NCI-H1048 (cell line): ENCODE results near the gene CCL13.

ENCODE experiments used
- DNase-seq: peaks from one replicate; lab custom pipeline; 2025; lab: John Stamatoyannopoulos, UW

CCL13 gene

DNA sequence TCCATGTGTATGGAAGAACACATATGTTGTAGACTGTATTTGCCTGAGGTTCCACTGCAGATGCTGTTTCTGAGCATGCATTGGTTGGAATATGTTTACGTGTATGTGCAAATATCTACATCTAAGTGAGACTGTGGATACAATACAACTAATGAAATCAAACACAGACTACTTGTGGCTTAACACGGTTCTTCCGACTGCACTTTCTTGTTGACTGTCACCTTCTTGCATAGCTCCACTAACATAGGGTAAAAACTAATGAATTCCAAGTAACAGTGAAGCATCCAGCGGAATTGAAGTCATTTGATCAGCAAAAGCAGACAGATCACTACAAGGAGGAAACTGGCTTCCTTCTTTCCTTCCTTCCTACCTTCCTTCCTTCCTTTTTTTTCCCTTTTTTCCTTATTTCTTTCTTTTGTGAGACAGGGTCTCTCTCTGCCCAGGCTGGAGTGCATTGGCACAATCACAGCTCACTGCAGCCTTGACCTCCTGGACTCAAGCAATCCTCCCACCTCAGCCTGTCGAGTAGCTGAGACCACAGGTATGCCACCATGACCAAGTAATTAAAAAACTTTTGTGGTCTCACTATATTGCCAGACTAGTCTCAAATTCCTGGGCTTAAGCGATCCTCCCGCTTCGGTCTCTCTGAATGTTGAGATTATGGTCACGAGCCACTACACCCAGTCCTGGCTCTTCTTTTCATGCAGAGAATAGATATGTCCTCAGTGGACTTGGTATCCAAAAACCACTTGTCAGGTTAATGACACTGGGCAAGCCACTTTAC is 28.7 kb downstream of the CCL13 start:
- no peak for DNase-seq

DNA sequence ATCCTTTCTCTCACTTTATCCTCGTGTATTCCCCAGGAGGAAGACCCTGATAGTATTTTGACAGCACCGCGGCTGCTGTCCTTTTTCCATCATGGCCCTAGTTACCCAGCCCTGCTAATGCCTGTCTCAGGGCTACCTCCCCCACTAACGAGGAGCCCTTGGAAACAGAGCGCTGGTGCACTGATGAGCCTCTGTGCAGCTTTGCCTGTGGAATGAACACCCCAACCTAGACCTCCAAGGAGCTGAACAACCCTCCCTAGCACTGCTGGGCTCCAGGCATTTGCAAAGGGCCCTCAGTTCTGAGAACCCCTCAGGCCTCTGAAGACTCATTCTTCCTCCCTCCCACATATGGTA is 30.0 kb downstream of the CCL13 start:
- no peak for DNase-seq

DNA sequence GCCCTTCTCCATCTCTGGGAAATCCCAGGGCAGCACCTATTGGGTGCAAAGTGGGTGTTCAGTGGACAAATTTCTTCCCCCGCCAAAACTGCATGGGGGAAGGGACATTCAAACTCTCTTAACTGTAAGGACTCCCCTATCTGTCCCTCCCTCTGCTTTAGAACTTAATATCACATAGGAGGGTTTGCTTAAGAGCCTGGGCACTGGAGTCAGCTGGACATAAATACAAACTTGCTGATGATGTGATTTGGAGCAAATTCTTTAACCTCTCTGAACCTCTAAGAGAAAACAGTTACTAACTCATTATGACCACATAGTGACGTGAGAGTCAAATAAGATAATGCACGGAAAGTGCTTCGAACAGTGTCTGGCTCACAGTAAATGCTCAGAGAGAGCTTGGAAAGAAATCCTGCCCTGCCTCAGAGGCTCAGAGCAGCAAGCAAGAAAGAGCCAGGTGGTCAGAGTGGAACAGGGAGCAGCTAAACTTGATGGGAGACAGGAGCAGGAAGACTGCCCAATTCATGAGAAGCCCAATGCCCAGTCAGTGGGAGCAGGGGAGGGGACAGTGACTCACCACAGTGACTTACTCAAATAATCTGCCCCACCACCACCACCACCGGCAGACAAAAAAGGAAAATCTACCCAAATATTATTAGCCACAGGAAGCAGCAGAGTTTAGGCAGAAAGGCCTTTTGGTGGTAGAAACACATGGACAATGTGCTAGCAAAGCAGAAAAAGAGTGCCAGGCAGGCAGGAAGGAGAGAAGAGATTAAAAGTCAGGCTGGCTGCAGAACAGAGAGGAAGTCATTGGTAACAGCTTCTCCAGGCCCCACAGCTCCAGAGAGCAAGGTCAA is 30.6 kb downstream of the CCL13 start:
- no peak for DNase-seq

DNA sequence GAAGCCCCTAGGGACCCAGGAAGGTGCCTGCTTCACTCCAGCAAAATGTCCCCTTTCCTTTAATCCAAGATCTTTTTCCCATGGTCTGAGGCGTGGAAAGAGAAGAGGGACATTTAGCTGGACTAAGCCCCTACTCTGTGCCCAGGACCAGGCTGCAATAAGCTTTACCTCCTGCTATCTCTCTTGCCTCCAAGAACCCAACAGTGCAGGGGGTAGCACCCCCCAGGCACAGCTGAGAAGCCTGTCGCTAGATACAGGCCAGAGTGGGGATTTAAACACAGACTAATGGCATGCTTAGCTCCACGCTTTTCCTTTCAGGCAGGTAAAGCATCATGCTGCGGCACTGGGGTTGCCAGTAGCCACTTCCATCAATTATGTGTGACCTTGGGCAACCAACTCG is 31.3 kb downstream of the CCL13 start:
- DNase-seq: no peak

DNA sequence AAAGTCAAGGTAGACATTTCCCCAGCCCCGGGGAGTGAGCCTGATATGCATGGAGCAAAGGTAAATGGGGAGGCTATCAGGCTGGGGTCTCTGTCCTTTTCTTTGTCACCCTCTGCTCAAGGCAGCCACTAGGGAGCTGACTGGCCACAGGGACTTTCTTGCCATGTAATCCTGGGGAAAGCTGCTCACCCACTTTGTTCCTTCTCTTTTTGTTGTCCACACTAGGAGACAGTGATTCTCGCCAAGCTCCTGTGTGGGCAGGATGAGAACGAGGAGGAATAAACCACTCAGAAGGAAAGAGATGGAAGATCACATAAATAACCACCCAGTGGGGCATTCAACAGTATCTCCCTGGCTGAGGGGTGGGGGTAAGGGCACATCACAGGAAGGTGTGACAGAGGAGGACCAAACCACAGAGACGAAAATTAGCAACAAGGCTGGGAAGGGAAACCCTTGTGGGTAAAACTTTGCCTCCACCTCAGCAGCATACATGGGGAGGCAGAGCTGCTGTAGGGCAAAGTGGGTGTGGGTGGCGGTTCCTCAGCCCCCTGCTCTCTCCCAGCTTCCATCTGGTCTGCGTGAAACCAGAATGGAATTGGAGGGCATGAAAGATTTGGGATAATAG is 33.0 kb downstream of the CCL13 start:
- DNase-seq: no peak

DNA sequence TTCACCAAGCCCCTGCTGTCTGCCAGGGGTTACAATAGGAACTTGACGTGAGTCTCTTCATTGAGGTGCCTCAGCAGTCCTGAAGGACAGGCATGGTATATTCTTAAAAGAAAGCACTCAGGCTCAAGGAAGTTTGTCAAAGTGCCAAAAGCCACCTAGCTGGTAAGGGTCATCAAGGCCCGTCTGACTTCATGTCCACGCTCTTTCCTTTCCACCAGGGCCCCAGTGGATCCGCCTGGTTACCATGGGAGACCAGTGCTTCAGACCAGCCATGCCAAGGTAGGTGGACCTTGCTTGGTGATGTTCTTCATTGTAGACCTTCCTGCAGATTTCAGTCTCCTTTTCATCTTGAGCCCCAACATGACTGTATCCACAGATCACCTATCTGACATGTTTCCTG is 34.4 kb downstream of the CCL13 start:
- no peak for DNase-seq

DNA sequence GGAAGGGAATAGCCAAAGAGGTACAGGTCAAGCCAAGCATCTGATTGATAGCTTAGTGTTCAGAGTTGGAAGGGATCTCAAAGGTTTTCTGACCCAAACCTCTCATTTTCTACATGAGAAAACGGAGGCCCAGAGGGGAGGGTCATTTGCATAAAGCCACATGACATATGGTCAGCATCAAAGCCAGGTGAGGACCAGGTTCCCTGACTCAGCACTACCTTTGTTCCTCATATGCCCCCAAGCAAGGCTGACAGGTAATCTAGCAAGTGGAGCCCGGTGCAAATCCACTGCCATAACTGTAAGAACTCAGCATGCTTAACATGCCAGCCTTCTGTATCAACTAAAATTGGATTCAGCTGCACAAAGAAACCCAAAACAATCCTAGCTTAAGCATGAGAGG is 35.0 kb downstream of the CCL13 start:
- no peak for DNase-seq

DNA sequence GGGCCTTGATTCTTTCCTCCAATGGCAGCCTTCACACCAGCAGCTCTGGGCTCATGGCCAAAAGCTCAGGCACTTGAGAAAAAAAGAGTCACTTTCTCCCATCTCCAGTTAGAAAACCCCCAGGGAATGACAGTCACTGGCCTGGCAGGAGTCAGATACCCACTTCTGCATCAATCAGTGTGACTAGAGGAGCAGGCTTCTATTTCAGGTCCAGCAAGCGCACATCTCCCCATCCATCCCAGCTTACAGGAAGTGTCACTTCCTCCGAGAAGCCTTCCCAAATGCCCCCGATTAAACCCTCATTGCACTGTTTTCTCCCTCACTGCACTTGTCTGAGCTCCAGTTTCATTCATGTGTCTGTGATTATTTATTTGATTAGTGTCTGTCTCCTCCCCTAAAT is 37.1 kb downstream of the CCL13 start:
- DNase-seq: no peak

DNA sequence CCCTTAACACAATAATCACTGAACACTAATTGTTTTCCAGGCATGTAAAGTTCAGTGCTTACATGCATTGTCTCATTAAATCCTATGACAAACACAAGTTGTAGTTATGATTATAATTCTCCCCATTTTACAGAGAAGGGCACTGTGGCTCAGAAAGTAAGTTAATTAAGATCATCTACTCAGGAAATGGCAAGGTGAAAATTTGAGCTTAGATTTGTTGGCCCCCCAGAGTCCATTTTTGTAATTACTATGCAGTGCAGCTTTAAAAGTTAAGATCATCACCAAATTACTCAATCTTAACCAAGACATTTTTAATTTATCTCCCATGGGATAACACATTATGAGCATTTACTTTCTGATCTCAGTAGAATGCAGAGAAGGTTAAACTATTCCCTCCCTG is 41.0 kb downstream of the CCL13 start:
- no peak for DNase-seq

DNA sequence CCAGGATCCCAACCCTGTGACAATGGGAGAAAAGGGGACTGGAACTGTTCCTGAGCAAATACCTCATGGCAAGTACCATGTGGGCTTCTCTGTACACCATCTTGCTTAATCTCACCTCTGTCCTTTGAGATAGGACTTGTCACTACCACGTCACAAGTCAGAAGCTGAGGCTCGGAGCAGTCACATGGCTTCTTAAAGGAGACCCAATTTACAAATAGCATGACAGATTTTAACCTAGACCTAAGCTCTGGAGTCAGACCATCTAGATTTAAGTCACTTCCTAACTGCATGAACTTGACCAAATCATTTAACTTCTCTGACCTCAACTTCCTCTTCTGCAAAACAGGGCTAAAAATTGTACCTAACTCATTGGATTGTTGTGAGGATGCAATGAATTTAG is 42.7 kb downstream of the CCL13 start:
- no peak for DNase-seq

DNA sequence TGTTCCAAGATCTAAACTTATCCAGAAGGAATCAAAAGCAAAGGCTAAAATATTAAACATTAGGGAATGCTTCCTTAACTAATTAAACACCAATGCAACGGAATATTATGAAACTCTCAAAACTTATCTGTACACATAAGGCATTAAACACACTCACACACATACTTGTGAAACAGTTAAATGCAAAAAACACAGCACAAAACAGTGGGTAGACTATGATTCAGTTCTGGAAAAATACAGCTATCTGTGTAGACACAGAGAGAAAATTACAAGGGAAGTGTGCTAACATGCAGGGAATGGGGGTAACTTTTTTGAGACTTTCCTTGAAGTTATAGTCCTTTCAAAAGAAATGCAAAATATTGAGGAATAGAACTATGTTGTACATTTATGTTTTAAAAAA is 43.4 kb downstream of the CCL13 start:
- DNase-seq: no peak

DNA sequence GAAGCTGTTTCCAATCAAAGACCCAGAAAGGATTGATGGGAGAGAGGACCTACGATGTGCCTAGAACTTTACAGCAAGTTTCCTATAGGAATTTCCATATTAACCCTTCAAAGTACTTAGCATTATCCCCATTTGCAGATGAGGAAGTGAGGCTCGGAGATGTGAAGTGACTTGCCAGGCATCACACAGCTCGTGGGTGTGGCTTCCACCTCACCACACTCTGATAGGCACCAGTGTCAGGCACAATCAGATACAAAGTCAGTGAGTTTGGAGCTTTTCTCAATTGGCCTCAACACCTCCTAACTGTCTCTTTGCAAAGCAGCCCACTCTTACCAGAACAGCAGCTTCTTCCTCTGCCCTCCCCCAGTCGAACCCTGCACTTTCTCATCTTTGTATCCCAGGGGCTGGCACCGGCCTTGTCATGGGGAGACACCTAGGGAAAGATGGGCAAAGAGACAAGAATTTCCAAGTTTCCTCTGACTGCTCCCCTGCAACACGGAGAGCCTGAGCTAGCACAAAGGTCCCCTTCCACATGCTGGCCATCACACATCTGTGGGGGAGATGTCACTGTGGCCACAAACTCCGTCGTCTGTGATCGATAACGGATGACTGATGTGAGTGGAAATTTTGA is 44.1 kb downstream of the CCL13 start:
- no peak for DNase-seq

DNA sequence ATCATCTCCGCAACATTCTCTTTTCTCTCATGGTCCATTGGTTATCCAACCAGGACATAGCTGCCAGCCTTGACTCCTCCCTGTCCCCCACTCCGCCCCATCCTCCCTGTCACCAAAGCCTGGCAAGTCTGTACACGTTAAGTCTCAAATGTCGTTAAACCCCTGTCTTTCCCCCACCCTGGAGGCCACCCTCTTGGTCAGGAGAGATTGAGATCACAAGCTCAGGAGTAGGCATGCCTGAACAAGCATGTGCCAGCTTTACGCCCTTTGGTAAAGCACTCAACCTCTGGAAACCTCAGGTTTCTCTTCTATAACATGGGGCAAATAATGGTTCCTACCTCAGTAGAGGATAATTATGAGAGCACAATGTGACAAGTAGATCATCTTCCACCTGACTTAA is 44.9 kb downstream of the CCL13 start:
- DNase-seq: no peak

DNA sequence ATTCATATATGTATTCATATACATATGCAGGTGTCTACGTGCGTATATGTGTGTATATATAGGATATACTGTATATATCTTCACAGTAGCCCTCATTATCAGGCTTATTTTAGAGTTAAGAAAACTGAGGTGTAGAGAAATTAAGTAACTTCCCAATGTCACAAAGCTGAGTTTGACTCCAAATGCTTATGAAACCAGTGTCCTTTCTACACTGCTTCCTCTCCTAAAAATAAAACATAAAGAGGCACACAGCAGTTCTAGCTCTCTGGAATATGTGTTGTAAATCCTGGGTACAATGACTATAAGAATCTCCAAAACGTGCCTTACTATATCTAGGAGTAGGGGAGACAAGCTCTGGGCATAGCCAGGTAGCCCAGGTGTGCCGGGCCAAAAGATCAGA is 46.7 kb downstream of the CCL13 start:
- no peak for DNase-seq

DNA sequence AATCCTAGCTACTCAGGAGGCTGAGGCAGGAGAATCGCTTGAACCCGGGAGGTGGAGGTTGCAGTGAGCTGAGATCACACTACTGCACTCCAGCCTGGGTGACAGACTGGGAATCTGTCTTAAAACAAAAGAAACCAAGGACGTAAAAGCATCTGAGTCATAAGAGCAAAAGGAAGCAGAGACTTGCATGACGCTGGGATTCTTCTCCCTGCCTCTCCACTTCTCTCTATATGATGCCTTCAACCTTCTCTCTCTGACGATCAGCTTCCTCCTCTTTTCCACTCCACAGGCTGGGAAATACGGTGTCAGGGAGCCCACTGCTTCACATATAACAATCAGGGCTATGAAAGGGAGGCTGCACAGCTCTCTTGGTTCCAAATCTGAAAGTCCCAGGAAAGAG is 49.9 kb downstream of the CCL13 start:
- no peak for DNase-seq
